B cell (primary cell): ENCODE results near the gene PIK3AP1.

Experiments
- CTCF ChIP-seq: fragments of 200-600 bp; IDR thresholded peaks from one replicate; pipeline ENCODE4 v1.8.0; 2022; ENCODE audit warnings: antibody characterized with exemption, mild to moderate bottlenecking
- EZH2 ChIP-seq: IDR thresholded peaks from 2 replicates; pipeline ENCODE4 v1.6.1; 2012; ENCODE audit warnings: borderline replicate concordance, low read depth, mild to moderate bottlenecking, moderate library complexity, low read length; ENCODE audit not compliant: insufficient read depth, poor library complexity, severe bottlenecking

DNA sequence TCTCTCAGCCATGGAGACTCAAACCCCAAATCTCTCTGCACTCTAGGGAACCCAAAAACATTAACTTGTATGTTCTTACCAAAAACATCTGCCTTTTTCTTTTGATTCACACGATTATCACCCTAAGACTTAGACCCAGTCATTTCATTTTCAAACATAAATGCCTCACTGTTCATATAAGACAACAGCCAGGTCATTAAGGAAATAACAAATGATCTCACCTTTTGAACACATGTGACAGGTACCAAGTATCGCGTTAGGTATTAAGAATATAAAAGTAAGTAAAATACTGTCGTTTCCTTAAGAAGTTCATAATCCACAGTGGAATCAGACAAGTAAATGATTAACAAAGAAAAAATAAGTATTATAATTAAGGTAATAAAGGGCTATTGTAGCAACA, 142.3 kb downstream of the PIK3AP1 start:
- TF ChIP-seq EZH2 (no peak), CTCF (no peak)
